Heart right ventricle (tissue), 16 donors: ENCODE measurements around the gene OBP2B. TPM values are rescaled to one million over a fixed set of nuclear protein-coding genes. Genes with fewer than 3 reads are reported as not detected.
"Not testable (repeated sequence)": the region's sequence is repeated elsewhere in the genome, so short reads cannot be mapped to it uniquely, and the experiment has no call there.

Experiments used
- ATAC-seq, 8 donors: fragments of 200-7000 bp; cut with Tn5 transposase; one replicate each; pipeline ENCODE4 v1.9.1; 2020; ENCODE audit warnings: mild to moderate bottlenecking in 8 of 8, moderate library complexity in 8 of 8, moderate number of reproducible peaks in 1 of 8
- DNase-seq, 2 donors: peaks; one replicate each; pipeline ENCODE4 v3.0.0-alpha.2; 2020
- H3K27ac ChIP-seq, 10 donors: fragments of 200-600 bp; sonication (generic) in 2 of 10; one replicate each; pipeline versions ENCODE4 v1.5.0 to v1.8.0; 2020 to 2022; ENCODE audit warnings: mild to moderate bottlenecking in 3 of 10
- H3K27me3 ChIP-seq, 7 donors: fragments of 200-600 bp; one replicate each; pipeline ENCODE4 v1.8.0; 2021 to 2022; ENCODE audit warnings: mild to moderate bottlenecking in 2 of 7
- H3K36me3 ChIP-seq, 9 donors: fragments of 200-600 bp; sonication (generic) in 1 of 9; one replicate each; pipeline versions ENCODE4 v1.5.0 to v1.8.0; 2020 to 2022; ENCODE audit warnings: mild to moderate bottlenecking in 2 of 9
- H3K4me1 ChIP-seq, 9 donors: fragments of 200-600 bp; sonication (generic) in 1 of 9; one replicate each; pipeline versions ENCODE4 v1.5.0 to v1.8.0; 2020 to 2022; ENCODE audit warnings: mild to moderate bottlenecking in 4 of 9
- H3K4me3 ChIP-seq, 10 donors: fragments of 200-600 bp; sonication (generic) in 2 of 10; one replicate each; pipeline versions ENCODE4 v1.5.0 to v1.8.0; 2020 to 2022; ENCODE audit warnings: mild to moderate bottlenecking in 7 of 10, moderate library complexity in 2 of 10
- H3K9me3 ChIP-seq, 11 donors: fragments of 200-600 bp in 10 of 11; sonication (generic) in 2 of 11; one replicate each; pipeline versions ENCODE4 v1.5.0 to v1.8.0; 2013 to 2022; ENCODE audit warnings: mild to moderate bottlenecking in 2 of 11, control low read depth in 1 of 11, moderate library complexity in 1 of 11
- WGBS, 2 donors: extraction: QIAGEN DNeasy Blood & Tissue Kit; methylation state at CpG; one replicate each; pipeline ENCODE4 v1.1.7; 2013; ENCODE audit warnings: inconsistent platforms in 1 of 2; 5-methylcytosine and 5-hydroxymethylcytosine counted together
- intact Hi-C, 10 donors: fragments of 100-400 bp; cut with DNase I; formaldehyde crosslinking; loops; one replicate each; pipeline versions ENCODE4 v1.11.1 to v1.14.2; 2022
- polyA plus RNA-seq, 2 donors: library from polyadenylated mRNA; stranded (reverse); fragments of 200-250 nt; gene quantifications; one replicate each; pipeline ENCODE4 v1.2.3, GENCODE V29; 2013
- total RNA-seq, 10 donors: library from RNA; stranded (reverse); fragmentation: NEBNext Ultra II Directional in 3 of 10; extraction: Animal tissue kit (Norgen Biotek cat#: 25700) in 3 of 10; gene quantifications; one replicate each; pipeline versions ENCODE4 v1.2.1 to v1.2.4, GENCODE V29; 2021 to 2023
- TF ChIP-seq, protein P1 (sequence below), 9 donors: fragments of 200-600 bp; sonication (generic) in 2 of 9; IDR thresholded peaks; one replicate each; pipeline versions ENCODE4 v1.5.0 to v1.8.0; 2021 to 2022; ENCODE audit warnings: antibody characterized with exemption in 9 of 9, mild to moderate bottlenecking in 5 of 9, moderate library complexity in 1 of 9
- donor health status: Arrhythmogenic right ventricular cardiomyopathy.
- donor health status: ischemic (EF 13 %, LVEDD 7.1; RV severe dilation, severe dysfunction).
- donor health status: healthy with polysubstance abuse.
- donor health status: DM: no; HTN: yes; CAD: no.
- donor health status: DM: no; HTN: no; CAD: no.
- donor health status: ischemic (EF 25% LVEDD 6.9; RV normal size, moderate dysfunction).
- donor health status: ischemic (EF 25% LVEDD 5.7; RV mildly dilated, moderate dysfunction).
- donor health status: healthy.
- donor health status: DM: yes; HTN: yes; CAD: no.
- donor health status: Ischemic cardiomyopathy.
- donor health status: ischemic (EF 35%, LVEDD 5.7; RV mildly dilated, moderate dysfunction).
- donor health status: nonischemic (EF 11% LVEDD 7.7; RV severe dilation, severe dysfunction).
- donor health status: DM: yes; HTN: yes; CAD: no.
- donor health status: PGD.
- donor health status: ischemic (EF 29% LVEDD 5.4; RV normal size, mild dysfunction).
- donor health status: nonischemic (EF 23%, LVEDD 6.1; RV moderate dilation, normal function).

OBP2B gene
- total and polyA plus RNA-seq, 12 donors = 0.75 TPM; not detected in 11

DNA sequence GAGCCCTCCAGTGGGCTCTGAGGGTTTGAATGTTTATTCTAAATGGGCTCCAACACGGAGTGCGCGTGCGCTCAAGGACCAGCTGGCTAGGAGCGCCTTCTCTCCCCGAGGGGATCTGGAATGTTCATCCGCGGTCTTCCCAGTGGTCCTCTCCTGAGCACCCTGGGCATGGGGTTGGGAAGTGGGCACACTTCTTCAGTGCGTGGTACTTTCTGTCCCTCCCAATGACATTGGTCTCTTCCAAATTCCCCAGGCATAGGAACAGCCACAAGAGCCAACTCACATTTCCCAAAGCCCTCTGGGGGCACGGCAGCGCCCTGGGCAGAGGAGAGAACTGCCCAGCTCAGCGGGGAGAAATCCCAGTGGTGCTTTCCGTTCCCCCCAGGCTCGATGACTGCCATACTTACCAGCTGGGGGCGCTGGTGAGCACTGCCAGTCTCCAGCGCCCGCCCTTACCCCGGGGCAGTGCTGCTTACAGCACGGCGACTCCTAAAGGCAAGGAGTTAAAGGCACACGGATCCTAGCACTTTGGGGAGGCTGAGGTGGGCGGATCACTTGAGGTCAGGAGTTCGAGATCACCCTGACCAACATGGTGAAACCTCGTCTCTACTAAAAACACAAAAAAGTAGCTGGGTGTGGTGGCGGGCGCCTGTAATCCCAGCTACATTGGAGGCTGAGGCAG is 29.9 kb upstream of the OBP2B start:
- H3K4me1 ChIP-seq = peaks cover 15 to 44% (median 26%) of the 10 kb centered on the region in 9 donors
- ATAC-seq (peak; percentile 42 to 81 (median 60)), DNase-seq (peak; percentile 70 to 72)
- no peaks in the 10 kb centered on the region for H3K36me3 ChIP-seq
- H3K4me3 ChIP-seq = peak overlapping the region; percentile 12 to 52 (median 41)
- peaks cover 0 to 7% (median 0%) of the 10 kb centered on the region in 7 donors for H3K27me3 ChIP-seq
- peak overlapping the region; percentile 72 to 96 (median 90) for H3K27ac ChIP-seq
- no peaks in the 10 kb centered on the region for H3K9me3 ChIP-seq
- intact Hi-C loops = loop anchor here in 1 of 10 donors (5.0 kb wide), 1 partner anchor 52 kb away; no protein-coding TSS in a partner anchor
- TF ChIP-seq, protein P1, sequence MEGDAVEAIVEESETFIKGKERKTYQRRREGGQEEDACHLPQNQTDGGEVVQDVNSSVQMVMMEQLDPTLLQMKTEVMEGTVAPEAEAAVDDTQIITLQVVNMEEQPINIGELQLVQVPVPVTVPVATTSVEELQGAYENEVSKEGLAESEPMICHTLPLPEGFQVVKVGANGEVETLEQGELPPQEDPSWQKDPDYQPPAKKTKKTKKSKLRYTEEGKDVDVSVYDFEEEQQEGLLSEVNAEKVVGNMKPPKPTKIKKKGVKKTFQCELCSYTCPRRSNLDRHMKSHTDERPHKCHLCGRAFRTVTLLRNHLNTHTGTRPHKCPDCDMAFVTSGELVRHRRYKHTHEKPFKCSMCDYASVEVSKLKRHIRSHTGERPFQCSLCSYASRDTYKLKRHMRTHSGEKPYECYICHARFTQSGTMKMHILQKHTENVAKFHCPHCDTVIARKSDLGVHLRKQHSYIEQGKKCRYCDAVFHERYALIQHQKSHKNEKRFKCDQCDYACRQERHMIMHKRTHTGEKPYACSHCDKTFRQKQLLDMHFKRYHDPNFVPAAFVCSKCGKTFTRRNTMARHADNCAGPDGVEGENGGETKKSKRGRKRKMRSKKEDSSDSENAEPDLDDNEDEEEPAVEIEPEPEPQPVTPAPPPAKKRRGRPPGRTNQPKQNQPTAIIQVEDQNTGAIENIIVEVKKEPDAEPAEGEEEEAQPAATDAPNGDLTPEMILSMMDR (IDR thresholded peaks at IDR 0.05) = peak; percentile 49 to 86 (median 76)
- WGBS, 2 donors = 14 to 16% methylated on average over 26 of the region's 26 CpGs

GRCh38 chr9:133238272-133238850 is 29.3 kb upstream of the OBP2B start:
- Histone ChIP-seq H3K4me3 (peak overlapping the region; percentile 12 to 52 (median 41)), H3K27me3 (peaks cover 0 to 7% (median 0%) of the 10 kb centered on the region in 7 donors), H3K4me1 (peaks cover 15 to 44% (median 26%) of the 10 kb centered on the region in 9 donors), H3K36me3 (no peaks in the 10 kb centered on the region), H3K9me3 (no peaks in the 10 kb centered on the region), H3K27ac (peak overlapping the region; percentile 72 to 96 (median 90))
- peak; percentile 93 for DNase-seq
- WGBS, 2 donors = 12 to 17% methylated on average over 25 of the region's 25 CpGs
- peak; percentile 86 to 92 (median 90) for ATAC-seq
- TF ChIP-seq, protein P1 (IDR thresholded peaks at IDR 0.05) = no peak
- intact Hi-C loops = loop anchor here in 1 of 10 donors (5.0 kb wide), 1 partner anchor 51 kb away; no protein-coding TSS in a partner anchor

DNA sequence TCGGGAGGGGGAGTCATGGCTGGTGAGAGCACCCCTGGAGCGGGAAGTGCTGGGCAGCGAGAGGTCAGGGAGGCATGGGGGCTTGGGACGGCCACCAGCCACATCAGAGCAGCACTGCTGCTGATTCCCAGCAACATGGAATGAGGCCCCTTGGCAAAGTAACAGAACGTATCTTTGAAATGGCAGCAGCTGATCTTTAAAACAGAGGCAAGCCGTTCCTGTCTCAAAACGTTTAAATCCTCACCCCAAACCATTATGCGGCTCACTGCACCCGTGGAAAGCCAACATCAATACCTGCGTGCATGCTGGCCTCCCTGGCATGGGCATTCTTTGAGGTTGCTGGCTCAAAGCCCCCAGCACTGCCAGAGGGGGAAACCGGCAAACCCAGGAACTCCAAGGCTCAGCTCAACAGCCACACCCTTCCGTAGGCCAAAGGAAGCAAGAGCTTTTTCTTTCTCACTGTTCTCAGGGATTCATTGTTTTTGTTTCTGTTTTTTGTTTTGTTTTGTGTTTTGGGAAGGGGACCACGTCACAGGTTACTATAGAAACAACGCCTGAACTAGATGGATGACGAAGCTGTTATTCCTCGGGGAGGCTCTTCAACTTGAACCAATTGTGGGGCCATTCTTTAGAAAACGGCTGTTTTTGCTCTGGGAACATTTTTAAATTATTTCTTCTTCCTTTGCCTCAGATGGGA is 28.1 kb upstream of the OBP2B start:
- WGBS, 2 donors = 42 to 54% methylated on average over 17 of the region's 17 CpGs
- DNase-seq = peak in 1 of 2 donors; percentile 84
- H3K27me3 ChIP-seq = peaks cover 0 to under 1% (median 0%) of the 10 kb centered on the region in 7 donors
- intact Hi-C loops = loop anchor here in 2 of 10 donors (2.0 to 5.0 kb wide), 2 partner anchors 38 to 50 kb away; partner anchors contain the start of gene ABO (in 1 of the 2)
- peak overlapping the region; percentile 81 to 96 (median 90) for H3K27ac ChIP-seq
- peak; percentile 16 to 72 (median 63) for ATAC-seq
- peaks cover 15 to 44% (median 26%) of the 10 kb centered on the region in 9 donors for H3K4me1 ChIP-seq
- TF ChIP-seq, protein P1 (IDR thresholded peaks at IDR 0.05) = no peak
- H3K36me3 ChIP-seq = no peaks in the 10 kb centered on the region
- no peaks in the 10 kb centered on the region for H3K9me3 ChIP-seq
- H3K4me3 ChIP-seq = peak overlapping the region in 6 of 10 donors; percentile 7 to 47 (median 30)

GRCh38 chr9:133236291-133237034 is 27.4 kb upstream of the OBP2B start:
- WGBS, 2 donors = 69 to 71% methylated on average over 19 of the region's 19 CpGs
- not testable (repeated sequence) for DNase-seq, H3K27me3 ChIP-seq, H3K36me3 ChIP-seq, ATAC-seq, H3K9me3 ChIP-seq
- intact Hi-C loops = loop anchor here in 2 of 10 donors (2.0 to 5.0 kb wide), 2 partner anchors 38 to 49 kb away; partner anchors contain the start of gene ABO (in 1 of the 2)
- Histone ChIP-seq H3K4me1 (peaks cover 15 to 44% (median 26%) of the 10 kb centered on the region in 9 donors), H3K27ac (peak overlapping the region; percentile 81 to 96 (median 90)), H3K4me3 (peak overlapping the region in 5 of 10 donors; percentile 7 to 47 (median 15))
